Stimulated activated CD4-positive, alpha-beta T cell treated with anti-CD3 and anti-CD28 coated beads, Interleukin-4, amount 100 ng/mL, for 4 hours (primary cell): Measurements from ENCODE around the gene DPYD.

Experiments
- DNase-seq, 2 experiments: peaks; one replicate each; pipeline ENCODE4 v3.0.0-alpha.2; 2020

Gene DPYD

GRCh38 chr1:97685360-97685759 is 235.5 kb downstream of the DPYD start:
- no peak for DNase-seq

DNA sequence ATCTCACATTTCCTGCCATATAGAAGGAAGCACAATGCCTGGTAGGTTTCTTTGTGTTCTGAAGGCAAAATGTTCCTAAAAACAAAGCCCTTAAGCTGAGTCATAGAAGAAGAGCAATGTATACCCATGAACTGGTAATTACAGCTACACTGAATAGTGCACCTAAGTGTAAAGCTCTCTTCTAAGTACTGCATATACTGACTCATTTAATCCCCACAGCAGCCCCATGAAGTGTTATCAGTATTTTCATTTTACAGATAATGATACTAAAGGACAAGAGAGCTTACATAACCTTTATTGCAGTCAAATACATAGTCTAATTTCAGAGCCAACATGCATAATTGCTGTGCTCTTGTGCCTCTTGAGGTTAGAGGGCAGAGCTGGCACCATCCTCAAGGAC is 239.9 kb downstream of the DPYD start:
- no peak for DNase-seq

- DNase-seq: no peak
These were observed 240.4 kb downstream of the DPYD start for GRCh38 chr1:97680470-97680869.

GRCh38 chr1:97677702-97678101 is 243.1 kb downstream of the DPYD start:
- DNase-seq: no peak

DNA sequence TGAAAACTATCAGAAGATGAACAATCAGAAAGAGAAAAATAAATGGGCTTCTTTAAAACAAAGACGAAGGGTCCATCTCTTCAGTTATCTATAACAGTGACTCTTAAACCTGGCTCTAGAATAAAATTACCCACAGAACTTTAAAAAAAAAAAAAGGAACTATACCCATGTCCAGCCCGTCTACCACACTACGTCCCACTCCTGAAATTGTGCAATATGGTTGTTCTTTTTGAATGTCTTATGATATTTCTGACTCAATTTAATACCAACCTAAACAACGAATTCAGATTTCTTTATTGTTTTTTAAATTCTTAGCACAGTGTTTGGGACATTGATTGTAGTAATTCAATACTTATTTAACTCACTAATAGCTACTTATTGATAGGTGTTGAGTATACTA is 246.3 kb downstream of the DPYD start:
- DNase-seq: no peak

DNA sequence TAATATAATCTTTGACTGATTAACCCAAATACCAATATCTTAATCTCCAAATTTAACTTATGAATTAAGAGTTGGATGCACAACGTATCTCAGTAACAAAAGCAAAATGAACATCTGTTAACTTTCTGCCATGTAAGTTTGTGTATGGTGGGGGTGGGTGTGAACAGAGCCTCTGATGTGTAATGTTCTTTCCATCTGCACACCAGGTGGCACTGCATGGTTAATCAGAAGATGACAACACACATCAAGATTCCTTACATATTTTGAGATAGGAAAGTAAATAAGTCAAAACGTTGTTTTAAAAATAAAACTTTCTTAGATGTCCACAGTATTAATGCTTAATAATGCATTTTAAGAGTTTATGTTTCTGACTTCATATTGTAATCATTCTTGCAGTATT is 251.9 kb downstream of the DPYD start:
- no peak for DNase-seq

DNA sequence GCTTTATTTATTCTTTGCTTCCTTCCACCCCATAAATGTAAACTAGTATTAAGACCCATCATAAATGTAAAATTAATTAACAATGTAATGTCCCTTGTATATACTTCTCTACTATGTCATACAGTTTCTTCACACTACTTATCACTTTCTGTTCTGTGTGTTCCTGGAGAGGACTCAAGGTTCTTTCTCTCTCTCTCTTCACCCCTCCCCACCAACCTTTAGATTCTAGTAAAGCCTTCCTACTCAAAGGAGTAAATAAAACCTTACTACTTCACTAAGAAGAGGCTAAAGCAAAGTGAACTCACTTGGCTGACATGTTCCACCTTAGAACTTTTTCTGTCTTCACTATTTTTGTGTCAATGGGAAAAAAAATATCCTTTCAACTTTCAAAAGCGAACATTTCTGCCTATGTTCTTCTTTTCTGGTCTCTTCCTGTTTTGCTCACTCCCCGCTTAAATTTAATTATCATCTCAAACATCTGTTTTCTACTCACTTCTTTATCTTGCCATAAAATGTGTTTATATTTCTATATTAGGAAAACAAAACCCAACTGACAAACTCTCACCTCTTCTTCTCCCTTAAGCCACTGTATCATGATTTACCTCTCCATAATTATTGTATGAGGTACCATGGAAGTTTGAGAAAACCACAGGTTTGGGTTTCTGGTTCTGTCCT is 260.3 kb downstream of the DPYD start:
- no peak for DNase-seq

DNA sequence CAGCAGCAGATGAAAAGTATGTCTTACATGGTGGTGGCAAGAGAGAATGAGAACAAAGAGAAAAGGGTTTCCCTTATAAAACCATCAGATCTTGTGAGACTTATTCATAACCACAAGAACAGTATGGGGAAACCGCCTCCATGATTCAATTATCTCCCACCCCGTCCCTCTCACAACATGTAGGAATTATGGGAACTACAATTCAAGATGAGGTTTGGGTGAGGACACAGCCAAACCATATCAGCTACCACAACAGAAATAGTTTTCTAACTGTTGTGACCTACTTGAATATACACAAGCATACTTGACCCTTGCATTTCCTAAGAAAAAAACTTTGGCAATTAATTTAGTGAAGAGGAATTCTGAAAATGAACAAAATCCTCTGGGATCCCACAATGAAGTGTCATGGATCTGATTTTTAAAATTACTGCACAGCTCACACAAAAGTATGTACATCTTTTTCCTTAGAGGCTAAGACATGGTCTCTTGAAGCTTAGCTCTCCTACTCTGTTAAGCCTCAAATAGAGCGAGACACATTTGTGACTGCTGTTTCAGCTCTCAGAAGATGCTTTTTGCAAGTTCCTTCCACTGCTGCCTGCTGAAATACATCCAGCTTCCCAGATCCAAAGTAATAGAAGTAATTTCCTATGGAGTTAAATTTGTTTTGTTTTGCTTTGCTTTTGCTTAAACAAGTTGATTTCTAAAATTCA is 265.8 kb downstream of the DPYD start:
- DNase-seq: no peak

DNA sequence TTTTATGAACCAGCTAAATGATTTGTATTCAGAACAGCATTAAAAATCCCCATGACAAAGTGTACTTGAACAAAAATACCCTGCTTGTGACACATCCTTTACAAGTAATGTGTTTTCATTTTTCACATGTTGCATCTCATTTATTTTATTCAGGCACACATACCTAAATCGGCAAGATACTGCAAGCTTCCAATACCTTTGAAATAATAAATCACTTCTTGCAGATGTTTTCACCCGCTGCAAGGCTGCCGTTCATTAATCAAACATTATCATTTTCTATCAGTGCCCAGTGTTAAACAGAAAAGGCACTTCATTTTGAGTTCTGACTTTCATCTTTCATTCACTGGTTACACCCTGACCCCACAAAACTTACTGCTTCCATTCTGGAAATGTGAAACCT is 269.6 kb downstream of the DPYD start:
- DNase-seq: no peak

DNA sequence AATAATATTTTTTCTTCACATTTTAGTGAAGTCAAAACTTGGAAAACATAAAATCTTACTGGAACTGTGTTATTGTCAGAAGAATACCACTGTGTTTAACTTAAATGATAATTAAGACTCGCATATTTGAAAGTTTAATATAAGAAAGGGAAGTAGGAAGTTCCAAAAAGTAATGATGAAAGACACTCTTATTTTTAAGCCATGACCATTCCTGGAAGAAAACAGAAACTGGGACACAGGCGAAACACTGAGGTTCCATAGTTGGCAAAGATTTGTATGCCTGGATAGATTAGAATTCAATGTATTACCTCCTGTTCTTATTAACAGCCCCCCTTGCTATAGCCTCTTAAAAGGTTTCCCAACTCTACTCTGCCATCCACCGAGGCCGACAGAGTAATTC is 271.2 kb downstream of the DPYD start:
- DNase-seq: no peak

DNA sequence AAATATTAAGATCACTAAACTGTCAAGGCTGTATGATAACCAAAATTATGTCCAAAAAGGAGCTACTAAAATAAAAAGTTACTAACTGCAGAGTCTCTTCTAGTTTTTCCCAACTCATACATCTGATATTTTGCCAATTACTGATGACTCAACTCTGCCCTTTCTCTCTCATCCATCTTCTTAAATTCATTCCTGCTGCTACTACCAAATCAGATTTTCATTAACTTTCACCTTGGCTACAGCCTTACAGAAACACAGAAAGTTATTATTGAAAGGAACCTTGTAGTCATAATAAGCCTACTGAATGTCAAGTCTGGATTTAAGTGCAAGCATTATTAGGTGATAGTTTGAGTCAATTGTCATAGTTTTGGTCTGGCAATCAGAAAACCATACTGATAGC is 273.1 kb downstream of the DPYD start:
- DNase-seq: no peak

DNA sequence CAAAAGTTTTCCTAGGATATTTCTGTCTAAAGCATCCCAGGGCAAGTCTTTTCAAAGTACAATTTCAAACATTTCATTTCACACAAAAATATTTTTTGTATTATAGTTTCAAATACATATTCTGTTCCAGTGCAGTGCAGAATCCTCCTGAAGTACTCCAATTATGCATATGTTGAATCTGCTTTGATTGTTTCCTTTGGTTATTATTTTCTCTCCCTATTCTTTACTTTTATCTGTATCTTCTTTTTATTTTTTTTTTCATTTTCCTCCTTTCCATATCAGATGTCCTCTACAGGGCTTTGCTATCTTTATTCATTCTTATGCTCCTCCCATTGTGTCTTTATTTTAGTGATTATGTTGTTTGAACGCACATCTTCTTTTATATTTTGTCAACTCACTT is 274.8 kb downstream of the DPYD start:
- no peak for DNase-seq

GRCh38 chr1:97640677-97641076 is 280.2 kb downstream of the DPYD start:
- no peak for DNase-seq

DNA sequence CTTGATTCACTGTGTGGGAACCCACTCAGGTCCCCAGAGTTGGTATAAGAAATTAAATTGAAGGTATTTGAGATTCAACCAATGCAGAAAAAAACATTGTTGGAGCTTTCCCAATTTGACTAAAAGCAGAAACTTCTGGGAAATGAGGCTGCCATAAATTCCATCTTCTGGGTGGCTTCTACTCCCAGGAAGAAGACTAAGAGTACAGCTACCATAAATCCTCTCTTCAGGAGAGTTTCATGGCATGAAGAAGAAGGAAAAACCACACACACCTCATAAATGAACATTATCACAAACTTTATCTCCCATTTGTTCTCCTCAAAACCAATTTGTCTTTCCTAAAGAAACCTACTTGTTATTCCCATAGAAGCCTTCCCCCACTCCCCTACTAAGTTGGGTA is 283.9 kb downstream of the DPYD start:
- DNase-seq: no peak

GRCh38 chr1:97634758-97635157 is 286.1 kb downstream of the DPYD start:
- DNase-seq: no peak

DNA sequence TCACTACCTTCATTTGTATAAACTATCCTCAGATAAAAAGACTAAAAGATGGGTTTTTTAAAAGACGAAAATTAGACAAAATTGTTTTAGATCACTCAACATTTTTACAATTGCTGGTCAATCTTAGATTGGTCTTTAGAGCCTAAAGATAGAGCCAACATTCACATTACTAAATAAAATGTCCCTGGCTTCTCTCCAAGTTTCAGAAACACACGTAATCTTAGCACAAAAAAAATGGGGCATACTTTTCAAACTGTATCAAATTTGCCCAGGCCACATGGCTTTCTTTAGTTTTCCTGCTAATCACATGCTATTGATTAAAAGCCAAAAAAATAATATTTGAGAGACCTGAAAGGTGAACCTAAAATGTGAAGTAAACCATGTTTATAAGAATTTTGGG is 288.1 kb downstream of the DPYD start:
- DNase-seq: no peak

DNA sequence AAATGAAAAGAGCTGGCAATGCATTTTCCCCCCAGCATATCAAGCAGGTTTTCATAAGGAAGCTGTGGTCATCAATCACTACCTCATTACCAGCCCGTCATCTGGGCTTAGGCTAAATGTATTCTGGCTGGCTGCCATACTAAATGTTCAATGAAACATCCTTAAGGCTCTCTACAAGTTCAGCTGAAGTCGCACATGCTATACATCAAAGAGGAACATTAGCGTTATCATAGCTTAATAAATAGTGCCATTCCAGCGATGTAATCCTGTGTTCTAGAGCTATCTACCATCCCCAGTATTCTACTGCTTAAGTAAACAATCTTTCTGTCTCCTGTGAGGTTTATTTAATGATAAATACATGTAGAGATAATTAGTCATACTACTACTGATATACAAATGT is 288.8 kb downstream of the DPYD start:
- no peak for DNase-seq

DNA sequence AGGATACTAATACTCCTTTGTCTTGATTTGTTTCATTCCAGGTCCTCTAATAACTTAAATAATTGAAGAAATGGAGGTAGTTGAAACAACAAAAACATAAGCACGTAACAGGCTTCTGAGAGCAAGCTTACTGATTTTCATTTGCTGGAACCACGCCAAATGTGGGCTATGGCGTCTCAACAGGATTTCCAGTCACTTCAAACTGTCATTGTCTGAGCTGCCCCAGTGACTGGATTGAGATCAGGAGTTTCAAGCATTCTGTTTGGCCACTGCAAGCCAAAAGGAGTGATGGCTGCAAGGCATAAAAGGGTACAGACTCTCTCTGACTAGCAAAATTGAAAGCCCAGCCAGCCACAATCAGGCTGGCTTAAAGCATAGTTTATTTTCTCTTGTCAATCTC is 289.9 kb downstream of the DPYD start:
- no peak for DNase-seq

GRCh38 chr1:97630281-97630680 is 290.6 kb downstream of the DPYD start:
- DNase-seq: no peak

GRCh38 chr1:97623220-97623619 is 297.6 kb downstream of the DPYD start:
- DNase-seq: no peak

DNA sequence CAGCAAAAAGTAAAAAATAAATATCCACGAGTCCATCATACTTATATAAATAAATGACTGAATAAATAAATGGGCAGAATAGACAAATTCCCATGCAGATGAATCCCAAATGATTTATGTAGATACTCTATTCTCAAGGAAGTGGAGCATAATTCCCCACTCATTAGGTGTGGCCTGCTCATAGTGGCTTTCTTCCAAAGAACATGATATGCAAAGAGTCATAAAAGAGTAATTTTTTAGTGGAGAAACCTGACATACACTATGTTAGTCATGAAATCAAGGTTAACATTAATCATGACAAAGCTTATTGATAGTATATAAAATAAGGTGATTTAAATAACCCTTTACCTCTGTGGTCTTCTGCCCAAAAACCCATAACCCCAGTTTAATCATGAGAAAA is 298.9 kb downstream of the DPYD start:
- DNase-seq: no peak

- no peak for DNase-seq
These were observed 301.1 kb downstream of the DPYD start for GRCh38 chr1:97619706-97620105.

- no peak for DNase-seq
These were observed 310.1 kb downstream of the DPYD start for GRCh38 chr1:97610748-97611147.

- no peak for DNase-seq
These were observed 310.7 kb downstream of the DPYD start for GRCh38 chr1:97610102-97610501.

GRCh38 chr1:97608272-97608671 is 312.6 kb downstream of the DPYD start:
- no peak for DNase-seq
